Activated CD4-positive, alpha-beta memory T cell treated with anti-CD3 and anti-CD28 coated beads for 36 hours (primary cell): ENCODE results near the gene ARHGEF38. TPM values are rescaled to one million over a fixed set of nuclear protein-coding genes. Genes with fewer than 3 reads are reported as not detected.

Experiments
- CTCF ChIA-PET: fragments of 350-600 bp; sonication (Branson Sonifier 250); formaldehyde crosslinking; loops from one replicate; lab custom pipeline; 2021; ENCODE audit warnings: antibody characterized with exemption, inconsistent platforms; lab: Charles Lee
- POLR2A ChIA-PET: fragments of 350-600 bp; sonication (Branson Sonifier 250); formaldehyde crosslinking; loops from one replicate; lab custom pipeline; 2021; ENCODE audit warnings: antibody characterized with exemption; lab: Charles Lee
- DNase-seq: peaks from one replicate; pipeline ENCODE4 v3.0.0-alpha.2; 2020
- H3K27ac Mint-ChIP-seq: one replicate; pipeline ENCODE4 v1.8.0; 2021; ENCODE audit warnings: mixed read lengths
- H3K27me3 Mint-ChIP-seq: one replicate; pipeline ENCODE4 v1.8.0; 2021; ENCODE audit warnings: mixed read lengths
- H3K36me3 Mint-ChIP-seq: one replicate; pipeline ENCODE4 v1.8.0; 2021; ENCODE audit warnings: mixed read lengths
- H3K4me1 Mint-ChIP-seq: one replicate; pipeline ENCODE4 v1.8.0; 2021; ENCODE audit warnings: low read depth, mixed read lengths
- H3K4me3 Mint-ChIP-seq: one replicate; pipeline ENCODE4 v1.8.0; 2021; ENCODE audit warnings: mild to moderate bottlenecking, mixed read lengths
- H3K9me3 Mint-ChIP-seq: one replicate; pipeline ENCODE4 v1.8.0; 2021; ENCODE audit warnings: mixed read lengths
- intact Hi-C: fragments of 100-400 bp; cut with micrococcal nuclease; formaldehyde crosslinking; loops from one replicate; pipeline ENCODE4 v1.15.1; 2023
- total RNA-seq, 2 experiments: library from RNA; stranded (reverse); gene quantifications; one replicate each; pipeline ENCODE4 v1.2.3, GENCODE V29; 2021

ARHGEF38 gene
- total RNA-seq, 2 experiments from 2014 or later, result not detected

DNA sequence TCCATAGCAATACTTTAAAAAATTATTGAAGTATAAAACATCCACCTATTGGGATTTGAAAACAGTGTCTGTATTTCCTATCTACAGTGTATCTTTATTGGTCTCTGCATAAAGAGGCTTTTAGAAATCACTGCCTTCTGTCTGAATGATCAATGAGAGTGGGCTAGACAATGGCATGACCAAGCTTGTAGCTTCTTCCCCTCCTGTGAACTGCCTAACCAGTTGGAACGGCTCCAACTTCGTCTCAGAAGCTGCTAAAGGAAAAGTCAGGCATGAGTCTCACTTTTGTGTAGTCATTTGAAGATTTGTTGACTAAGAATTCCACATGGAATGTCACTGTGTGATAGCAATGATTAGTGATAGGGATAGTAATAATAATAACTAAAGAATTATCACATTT lies 91.8 kb downstream of the ARHGEF38 start:
- CTCF ChIA-PET, result no interaction called here
- no peaks in the 10 kb centered on the region for H3K4me1 Mint-ChIP-seq
- DNase-seq, result no peak
- H3K27me3 Mint-ChIP-seq, result peaks cover 18% of the 10 kb centered on the region
- POLR2A ChIA-PET, result no interaction called here
- no peak overlapping the region for H3K4me3 Mint-ChIP-seq
- no peak overlapping the region for H3K27ac Mint-ChIP-seq
- H3K9me3 Mint-ChIP-seq, result no peaks in the 10 kb centered on the region
- H3K36me3 Mint-ChIP-seq, result no peaks in the 10 kb centered on the region
- intact Hi-C loops, result no loop called here

DNA sequence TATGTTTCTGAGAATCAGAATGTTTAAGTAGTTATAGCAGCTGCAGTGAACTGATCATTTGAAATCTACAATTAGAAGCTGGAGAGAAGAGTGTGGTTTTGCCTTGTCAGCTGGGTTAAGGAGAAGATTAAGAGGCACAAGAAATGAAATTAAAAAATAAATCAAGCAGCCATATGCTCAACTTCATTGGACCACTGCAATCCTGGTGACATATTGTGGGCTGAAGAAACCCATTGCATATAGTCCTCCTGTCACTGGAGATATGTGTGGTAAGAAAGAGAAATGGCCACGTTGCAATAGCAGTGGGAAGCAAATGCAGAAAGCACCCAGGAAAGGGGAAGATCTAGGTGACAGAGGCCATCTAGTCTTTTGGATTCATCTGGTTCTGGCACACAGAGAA lies 93.0 kb downstream of the ARHGEF38 start:
- CTCF ChIA-PET, result interaction anchor here (1.1 kb wide), 1 partner anchor 13 kb away, joined by 3 read pairs; no protein-coding TSS in a partner anchor
- POLR2A ChIA-PET, result no interaction called here

DNA sequence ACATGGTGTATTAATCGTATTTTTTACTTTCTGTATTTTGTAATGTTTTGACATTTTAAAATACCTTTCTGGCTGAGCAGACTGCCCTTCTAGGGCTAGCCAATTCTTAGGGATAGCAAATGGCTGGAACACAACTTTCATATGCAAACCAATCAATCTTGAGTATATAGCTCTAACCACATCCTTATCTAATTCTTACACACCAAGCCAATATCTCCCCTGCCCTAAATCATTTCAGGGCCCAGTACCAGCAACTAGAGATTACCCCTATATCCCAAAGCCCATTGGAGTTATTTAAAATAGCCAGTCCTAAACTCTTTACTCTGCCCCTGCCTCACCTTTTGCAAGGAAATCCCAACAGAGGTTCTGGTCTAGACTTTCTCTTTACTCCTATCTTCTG lies 97.8 kb downstream of the ARHGEF38 start:
- Mint-ChIP-seq H3K4me3 (no peak overlapping the region), H3K9me3 (no peaks in the 10 kb centered on the region), H3K27ac (no peak overlapping the region), H3K27me3 (peaks cover 13% of the 10 kb centered on the region), H3K4me1 (no peaks in the 10 kb centered on the region), H3K36me3 (no peaks in the 10 kb centered on the region)
- DNase-seq, result no peak
- ChIA-PET CTCF (no interaction called here), POLR2A (no interaction called here)
- intact Hi-C loops, result no loop called here

More for the DNA sequence above, 93.0 kb downstream of the ARHGEF38 start:
- Mint-ChIP-seq H3K27me3 (peaks cover 21% of the 10 kb centered on the region), H3K9me3 (no peaks in the 10 kb centered on the region), H3K4me1 (no peaks in the 10 kb centered on the region), H3K36me3 (no peaks in the 10 kb centered on the region), H3K4me3 (no peak overlapping the region), H3K27ac (no peak overlapping the region)
- no peak for DNase-seq
- intact Hi-C loops, result no loop called here

DNA sequence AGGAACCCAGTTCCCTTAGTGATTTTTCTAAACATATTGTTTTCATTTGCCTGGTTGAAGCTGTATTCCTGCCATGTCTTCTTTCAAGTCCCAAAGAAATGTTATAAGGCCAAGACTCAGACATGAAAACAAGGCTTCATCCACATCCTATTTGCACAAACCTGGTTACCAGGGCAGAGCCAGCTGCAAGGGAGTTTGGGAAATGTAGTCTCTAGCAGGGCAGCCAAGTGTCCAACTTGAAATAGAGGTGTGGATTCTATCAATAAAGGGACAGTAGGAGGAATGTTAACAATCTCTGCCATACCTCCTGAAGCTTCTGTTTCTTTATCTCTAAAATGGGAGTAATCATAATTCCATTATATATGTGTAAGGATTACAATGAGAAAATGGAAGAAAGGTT lies 99.5 kb downstream of the ARHGEF38 start:
- H3K4me1 Mint-ChIP-seq, result no peaks in the 10 kb centered on the region
- H3K4me3 Mint-ChIP-seq, result no peak overlapping the region
- no peak for DNase-seq
- no peaks in the 10 kb centered on the region for H3K9me3 Mint-ChIP-seq
- H3K36me3 Mint-ChIP-seq, result no peaks in the 10 kb centered on the region
- ChIA-PET CTCF (no interaction called here), POLR2A (no interaction called here)
- intact Hi-C loops, result no loop called here
- no peak overlapping the region for H3K27ac Mint-ChIP-seq
- H3K27me3 Mint-ChIP-seq, result peaks cover 12% of the 10 kb centered on the region

DNA sequence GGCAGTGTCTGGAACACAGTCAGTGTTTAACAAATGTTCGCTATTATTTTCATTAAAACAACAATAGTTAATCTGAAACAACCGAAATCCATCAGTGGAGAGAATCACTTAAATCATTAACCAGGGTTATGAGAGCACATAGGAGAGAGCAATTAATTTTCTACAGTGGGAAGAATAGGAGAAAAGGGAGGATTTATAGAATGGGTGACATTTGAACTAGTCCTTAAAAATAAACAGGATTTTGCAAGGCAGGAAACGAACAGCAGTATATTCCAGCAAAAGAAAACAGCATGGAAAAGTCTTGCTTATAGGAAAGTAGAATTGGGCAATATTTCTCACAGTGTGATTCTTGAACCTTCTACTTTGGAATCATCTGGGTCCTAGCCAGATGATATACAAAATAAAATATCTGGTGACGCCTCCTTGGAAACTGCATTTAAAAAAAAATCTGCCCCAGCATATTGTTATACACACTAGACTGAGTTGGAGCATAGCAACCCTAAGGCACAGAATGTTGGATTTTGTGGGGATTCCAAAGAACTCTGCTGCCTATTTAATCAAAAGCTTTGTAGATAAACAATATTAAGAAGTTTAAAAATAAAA lies 100.0 kb downstream of the ARHGEF38 start:
- peaks cover 12% of the 10 kb centered on the region for H3K27me3 Mint-ChIP-seq
- DNase-seq, result no peak
- H3K4me1 Mint-ChIP-seq, result no peaks in the 10 kb centered on the region
- H3K36me3 Mint-ChIP-seq, result no peaks in the 10 kb centered on the region
- H3K27ac Mint-ChIP-seq, result no peak overlapping the region
- intact Hi-C loops, result no loop called here
- ChIA-PET CTCF (no interaction called here), POLR2A (no interaction called here)
- H3K9me3 Mint-ChIP-seq, result no peaks in the 10 kb centered on the region
- H3K4me3 Mint-ChIP-seq, result no peak overlapping the region

DNA sequence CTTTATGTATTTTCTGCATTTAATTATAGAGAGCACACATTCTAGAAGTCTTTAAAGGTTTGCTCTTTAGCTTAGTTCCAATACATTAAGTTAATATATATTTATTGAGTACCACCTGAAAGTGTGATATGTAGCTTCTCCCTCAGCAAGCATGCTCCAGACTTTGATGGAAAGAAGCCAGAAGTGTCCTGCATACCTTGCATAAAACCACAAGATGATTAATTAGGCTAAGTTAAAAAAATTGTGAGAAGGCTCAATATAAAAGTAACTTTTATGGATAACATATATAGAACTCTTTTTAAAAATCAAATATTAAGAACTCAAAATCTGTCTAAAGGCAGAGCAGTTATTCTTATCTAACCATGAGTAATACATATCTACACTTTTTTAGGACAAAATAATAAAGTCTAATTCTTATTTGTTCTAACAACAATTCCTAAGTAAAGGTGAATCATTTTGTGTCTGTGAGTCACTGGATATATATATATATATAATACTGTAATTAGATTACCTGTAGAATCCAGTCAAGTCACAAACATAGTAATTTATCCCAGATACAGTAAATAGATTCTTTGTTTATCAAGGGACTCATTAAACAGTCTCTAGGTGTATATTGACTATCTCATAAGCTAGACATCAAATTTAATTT lies 104.8 kb downstream of the ARHGEF38 start:
- no peak for DNase-seq
- Mint-ChIP-seq H3K4me3 (no peak overlapping the region), H3K9me3 (no peaks in the 10 kb centered on the region), H3K27ac (no peak overlapping the region), H3K27me3 (peaks cover 2% of the 10 kb centered on the region), H3K4me1 (no peaks in the 10 kb centered on the region), H3K36me3 (no peaks in the 10 kb centered on the region)
- ChIA-PET POLR2A (no interaction called here), CTCF (no interaction called here)
- intact Hi-C loops, result no loop called here

DNA sequence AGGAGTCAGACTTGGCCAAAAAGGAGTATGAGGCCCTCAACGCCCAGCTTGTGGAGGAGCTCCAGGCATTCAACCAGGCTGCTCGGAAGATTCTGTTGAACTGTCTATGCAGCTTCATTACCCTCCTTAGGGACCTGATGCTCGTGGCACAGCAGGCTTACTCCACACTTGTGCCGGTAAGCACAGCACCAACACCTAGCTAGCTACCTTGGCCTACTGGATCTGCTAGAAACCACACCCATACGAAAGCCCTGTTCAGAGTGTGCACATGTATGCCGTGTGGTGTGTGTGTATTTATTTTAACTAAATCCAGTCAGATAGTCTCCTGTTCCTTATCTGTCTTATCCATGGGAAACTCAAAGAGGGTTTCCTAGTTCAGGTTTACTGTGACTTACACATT lies 106.8 kb downstream of the ARHGEF38 start:
- Mint-ChIP-seq H3K36me3 (no peaks in the 10 kb centered on the region), H3K4me3 (no peak overlapping the region), H3K27ac (no peak overlapping the region), H3K27me3 (peaks cover 2% of the 10 kb centered on the region), H3K4me1 (no peaks in the 10 kb centered on the region), H3K9me3 (no peaks in the 10 kb centered on the region)
- intact Hi-C loops, result no loop called here
- no peak for DNase-seq
- POLR2A ChIA-PET, result no interaction called here
- CTCF ChIA-PET, result no interaction called here

DNA sequence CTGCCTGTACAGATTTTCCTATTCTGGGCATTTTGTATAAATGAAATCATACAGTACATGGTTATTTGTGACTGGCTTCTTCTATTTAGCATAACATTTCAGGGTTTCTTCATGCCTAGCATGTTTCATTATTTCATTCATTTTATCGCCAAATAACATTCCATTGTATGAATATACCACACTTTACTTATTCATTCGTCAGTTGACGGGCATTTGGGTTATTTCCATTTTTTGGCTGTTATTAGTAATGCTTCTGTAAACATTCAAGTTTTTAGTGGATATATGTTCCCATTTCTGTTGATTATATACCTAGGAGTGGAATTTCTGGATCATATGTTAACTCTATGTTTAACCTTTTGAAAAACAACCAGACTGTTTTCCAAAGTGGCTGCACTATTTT lies 108.6 kb downstream of the ARHGEF38 start:
- DNase-seq, result no peak
- Mint-ChIP-seq H3K4me1 (no peaks in the 10 kb centered on the region), H3K36me3 (no peaks in the 10 kb centered on the region), H3K4me3 (no peak overlapping the region), H3K27me3 (peaks cover 4% of the 10 kb centered on the region), H3K27ac (no peak overlapping the region), H3K9me3 (no peaks in the 10 kb centered on the region)
- intact Hi-C loops, result no loop called here
- ChIA-PET CTCF (no interaction called here), POLR2A (no interaction called here)

DNA sequence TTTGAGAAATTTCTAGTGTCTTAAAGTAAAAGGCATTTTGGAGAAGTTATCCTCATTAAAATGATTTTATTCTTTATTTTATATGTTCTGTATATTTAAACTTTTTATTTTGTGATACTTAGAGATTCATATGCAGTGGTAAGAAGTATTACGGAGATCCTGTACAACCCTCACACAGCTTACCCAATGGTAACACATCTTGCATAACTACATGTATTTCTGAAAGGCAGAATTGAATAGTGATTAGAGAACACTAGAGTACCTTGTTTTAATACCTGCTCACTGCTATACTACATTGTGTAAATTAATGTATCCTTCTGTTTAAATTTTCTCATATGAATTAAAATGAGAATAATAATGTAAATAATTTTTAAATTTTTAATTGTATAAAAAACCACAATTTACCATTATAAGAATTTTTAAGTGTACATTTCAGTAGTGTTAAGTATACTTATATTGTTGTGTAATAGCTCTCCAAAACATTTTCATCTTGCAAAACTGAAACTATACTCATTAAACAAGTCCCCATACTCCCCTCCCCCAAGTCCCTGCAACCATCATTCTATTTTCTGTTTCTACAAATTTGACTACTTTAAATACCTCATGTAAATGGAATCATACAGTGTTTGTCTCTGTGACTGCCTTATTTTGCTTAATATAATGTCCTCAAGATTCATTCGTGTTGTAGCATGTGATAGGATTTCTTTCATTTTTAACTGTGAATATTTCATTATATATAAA lies 110.7 kb downstream of the ARHGEF38 start:
- H3K4me1 Mint-ChIP-seq, result no peaks in the 10 kb centered on the region
- intact Hi-C loops, result no loop called here
- H3K27me3 Mint-ChIP-seq, result peaks cover 7% of the 10 kb centered on the region
- POLR2A ChIA-PET, result no interaction called here
- CTCF ChIA-PET, result no interaction called here
- no peaks in the 10 kb centered on the region for H3K9me3 Mint-ChIP-seq
- no peaks in the 10 kb centered on the region for H3K36me3 Mint-ChIP-seq
- no peak overlapping the region for H3K4me3 Mint-ChIP-seq
- DNase-seq, result no peak
- no peak overlapping the region for H3K27ac Mint-ChIP-seq

DNA sequence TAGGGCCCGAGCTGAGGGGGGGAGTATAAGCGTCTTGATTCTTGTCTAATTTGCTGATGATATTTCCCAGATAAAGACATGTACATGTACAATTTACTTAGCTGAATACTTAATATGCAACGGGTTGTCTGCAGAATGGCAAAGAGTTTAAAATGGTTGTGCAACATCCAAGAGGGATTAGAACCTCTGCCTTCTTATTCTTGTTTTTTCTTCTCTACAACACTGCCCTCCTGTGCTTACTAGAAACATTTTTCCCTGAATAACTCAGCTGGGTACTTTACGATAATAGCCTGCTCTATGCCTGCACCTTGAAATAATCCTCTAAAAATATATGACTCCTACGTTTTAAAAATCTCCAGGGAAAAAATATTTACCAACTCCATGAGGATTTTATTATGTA lies 114.3 kb downstream of the ARHGEF38 start:
- POLR2A ChIA-PET, result no interaction called here
- no peak for DNase-seq
- Mint-ChIP-seq H3K36me3 (no peaks in the 10 kb centered on the region), H3K9me3 (no peaks in the 10 kb centered on the region), H3K27me3 (peaks cover 9% of the 10 kb centered on the region), H3K4me1 (no peaks in the 10 kb centered on the region), H3K27ac (no peak overlapping the region), H3K4me3 (no peak overlapping the region)
- intact Hi-C loops, result no loop called here
- CTCF ChIA-PET, result interaction anchor here (0.8 kb wide), 1 partner anchor 192 kb away, joined by 3 read pairs; the partner anchor contains the start of gene PPA2

DNA sequence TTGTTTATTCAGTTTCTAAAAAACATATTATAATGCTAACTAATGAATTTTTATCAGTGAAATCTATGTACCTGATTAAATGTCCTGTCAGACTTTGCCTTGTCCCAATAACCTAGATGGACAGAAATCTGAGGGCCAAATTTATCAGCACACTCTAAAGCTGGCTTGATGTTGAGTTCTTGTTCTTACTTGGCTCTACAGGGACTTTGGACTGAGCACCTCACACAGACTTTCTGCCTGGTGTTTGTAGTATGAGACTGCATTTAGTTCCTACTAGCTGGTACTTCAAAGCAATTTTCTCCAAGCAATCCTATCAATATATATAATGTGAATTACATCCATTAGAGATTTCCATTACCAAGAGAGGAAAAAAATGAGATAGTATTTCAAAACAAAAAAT lies 118.3 kb downstream of the ARHGEF38 start:
- ChIA-PET CTCF (no interaction called here), POLR2A (no interaction called here)
- no peaks in the 10 kb centered on the region for H3K4me1 Mint-ChIP-seq
- H3K9me3 Mint-ChIP-seq, result no peaks in the 10 kb centered on the region
- intact Hi-C loops, result no loop called here
- H3K27me3 Mint-ChIP-seq, result peaks cover 9% of the 10 kb centered on the region
- H3K36me3 Mint-ChIP-seq, result no peaks in the 10 kb centered on the region
- no peak overlapping the region for H3K27ac Mint-ChIP-seq
- DNase-seq, result no peak
- no peak overlapping the region for H3K4me3 Mint-ChIP-seq

DNA sequence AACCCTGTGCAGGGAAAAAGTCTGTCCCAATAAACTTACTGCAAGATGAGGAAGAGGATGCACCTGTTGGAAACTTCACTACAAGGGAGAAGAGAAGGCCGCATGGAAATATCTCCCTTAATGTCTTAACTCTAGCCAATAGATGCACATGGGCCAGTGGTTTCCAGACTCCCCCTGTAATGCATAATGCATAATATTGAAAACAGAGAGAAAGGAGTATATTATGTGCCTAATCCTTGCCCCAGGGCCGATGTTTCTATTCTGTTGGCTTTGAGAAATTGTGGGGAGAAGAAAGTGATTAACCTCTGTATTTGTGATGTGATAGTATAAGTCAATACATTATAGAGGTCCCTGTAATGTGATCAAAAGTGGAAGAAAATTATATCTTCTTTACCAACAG lies 118.9 kb downstream of the ARHGEF38 start:
- no peak for DNase-seq
- Mint-ChIP-seq H3K9me3 (no peaks in the 10 kb centered on the region), H3K36me3 (no peaks in the 10 kb centered on the region), H3K4me1 (no peaks in the 10 kb centered on the region), H3K27me3 (peaks cover 5% of the 10 kb centered on the region), H3K27ac (no peak overlapping the region), H3K4me3 (no peak overlapping the region)
- POLR2A ChIA-PET, result no interaction called here
- intact Hi-C loops, result no loop called here
- CTCF ChIA-PET, result no interaction called here
